Measurements from ENCODE around the gene FCF1.
"Not testable (repeated sequence)": the region's sequence is repeated elsewhere in the genome, so short reads cannot be mapped to it uniquely, and the experiment has no call there.

FCF1 gene

GRCh38 chr14:74702293-74702692 is 10.7 kb upstream of the FCF1 start:
- no peak for DNase-seq

DNA sequence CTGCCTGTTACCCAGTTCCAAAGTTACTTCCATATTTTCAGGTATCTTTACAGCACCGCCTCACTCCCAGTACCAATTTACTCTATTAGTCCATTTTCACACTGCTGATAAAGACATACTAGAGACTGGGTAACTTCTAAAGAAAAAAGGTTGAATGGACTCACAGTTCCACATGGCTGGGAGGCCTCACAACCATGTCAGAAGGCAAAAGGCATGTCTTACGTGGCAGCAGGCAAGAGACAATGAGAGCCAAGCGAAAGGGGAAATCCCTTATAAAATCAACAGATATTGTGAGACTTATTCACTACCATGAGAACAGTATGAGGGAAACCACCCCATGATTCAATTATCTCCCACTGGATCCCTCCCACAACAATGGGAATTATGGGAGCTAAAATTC is 9.9 kb upstream of the FCF1 start:
- no peak for DNase-seq

DNA sequence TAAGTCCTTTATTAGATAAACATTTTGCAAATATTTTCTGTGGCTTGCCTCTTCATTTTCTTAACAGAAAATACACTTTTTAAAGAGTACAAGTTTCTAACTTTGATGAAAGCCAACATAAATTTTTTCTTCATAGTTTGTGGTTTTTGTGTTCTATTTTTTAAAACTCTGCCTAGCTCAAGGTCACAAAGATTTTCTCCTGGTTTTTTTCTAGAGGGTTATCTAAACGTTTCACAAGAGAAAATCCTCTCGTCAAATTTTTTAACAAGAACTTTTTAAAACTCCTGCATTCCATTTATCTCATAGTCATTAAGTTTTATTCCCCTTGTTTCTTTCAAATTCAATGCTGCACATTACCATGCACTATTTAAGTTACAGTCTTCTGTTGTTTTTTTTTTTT is 8.3 kb upstream of the FCF1 start:
- no peak for DNase-seq

DNA sequence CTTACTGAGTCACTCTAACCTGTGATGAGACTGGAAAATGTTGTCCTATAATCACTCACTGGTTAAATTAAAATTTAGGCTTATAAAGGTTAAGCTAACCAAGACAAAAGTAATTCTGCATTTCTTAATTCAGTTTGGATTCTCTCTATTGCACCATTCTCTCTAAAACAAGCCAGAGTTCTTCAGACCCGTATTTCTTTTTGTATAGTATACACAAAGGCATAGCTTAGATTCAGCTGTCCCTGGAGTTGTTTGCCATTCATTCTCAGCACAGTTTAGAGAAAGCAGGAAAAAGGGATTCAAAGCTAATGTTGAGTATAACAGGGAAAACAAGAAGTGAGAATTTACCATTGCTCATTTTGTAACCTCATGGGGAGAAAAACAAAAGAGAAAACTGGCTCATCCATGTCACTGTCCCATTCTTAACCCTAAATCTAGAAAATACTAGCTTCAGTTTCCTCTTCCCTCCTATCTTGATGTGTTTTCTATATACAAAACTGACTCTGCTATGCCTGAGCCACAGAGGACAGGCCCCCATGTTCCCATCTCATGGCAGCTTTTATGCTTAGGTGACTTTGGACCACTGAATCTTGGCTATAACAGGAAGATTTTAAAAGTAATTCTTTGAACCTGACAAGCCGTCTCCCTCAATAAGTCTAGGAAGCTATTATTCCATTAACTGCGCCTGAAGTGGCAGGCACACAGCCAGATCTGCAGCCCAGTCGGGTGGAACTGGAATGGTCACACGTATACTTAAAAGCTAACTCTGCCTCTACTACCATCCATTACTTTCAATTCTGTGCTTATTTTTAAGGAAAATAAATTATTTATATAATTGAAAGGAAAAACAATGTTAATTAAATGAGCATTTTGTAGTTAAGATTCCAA is 7.1 kb upstream of the FCF1 start:
- DNase-seq = no peak

GRCh38 chr14:74710480-74710879 is 2.5 kb upstream of the FCF1 start:
- no peak for DNase-seq

DNA sequence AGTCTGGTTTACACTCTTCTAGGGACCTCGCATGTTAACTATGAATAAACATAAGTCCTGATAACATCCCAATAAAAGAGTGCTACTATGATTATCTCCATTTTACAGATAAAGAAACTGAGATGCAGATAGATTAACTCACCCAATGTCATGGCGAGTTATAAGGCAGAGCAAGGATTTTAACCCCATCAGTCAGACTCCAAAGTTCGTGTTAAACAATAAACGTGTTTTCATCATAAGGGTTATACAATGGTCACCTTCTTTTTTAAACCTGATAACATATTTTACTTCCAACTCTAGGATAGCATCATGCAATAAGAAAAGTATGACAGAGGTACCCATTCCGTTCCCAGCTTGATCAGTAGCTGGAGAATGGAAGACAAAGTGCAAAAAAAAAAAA is 1.3 kb upstream of the FCF1 start:
- DNase-seq = no peak

GRCh38 chr14:74713395-74713735 is 421 bp downstream of the FCF1 start:
- DNase-seq = no peak

GRCh38 chr14:74720526-74720925 is 7.6 kb downstream of the FCF1 start:
- no peak for DNase-seq

GRCh38 chr14:74723134-74723533 is 10.2 kb downstream of the FCF1 start:
- no peak for DNase-seq

GRCh38 chr14:74732387-74732786 is 19.4 kb downstream of the FCF1 start:
- no peak for DNase-seq

- DNase-seq = no peak
These were observed 20.3 kb downstream of the FCF1 start for GRCh38 chr14:74733221-74733620.

GRCh38 chr14:74735125-74735524 is 22.2 kb downstream of the FCF1 start:
- no peak for DNase-seq

DNA sequence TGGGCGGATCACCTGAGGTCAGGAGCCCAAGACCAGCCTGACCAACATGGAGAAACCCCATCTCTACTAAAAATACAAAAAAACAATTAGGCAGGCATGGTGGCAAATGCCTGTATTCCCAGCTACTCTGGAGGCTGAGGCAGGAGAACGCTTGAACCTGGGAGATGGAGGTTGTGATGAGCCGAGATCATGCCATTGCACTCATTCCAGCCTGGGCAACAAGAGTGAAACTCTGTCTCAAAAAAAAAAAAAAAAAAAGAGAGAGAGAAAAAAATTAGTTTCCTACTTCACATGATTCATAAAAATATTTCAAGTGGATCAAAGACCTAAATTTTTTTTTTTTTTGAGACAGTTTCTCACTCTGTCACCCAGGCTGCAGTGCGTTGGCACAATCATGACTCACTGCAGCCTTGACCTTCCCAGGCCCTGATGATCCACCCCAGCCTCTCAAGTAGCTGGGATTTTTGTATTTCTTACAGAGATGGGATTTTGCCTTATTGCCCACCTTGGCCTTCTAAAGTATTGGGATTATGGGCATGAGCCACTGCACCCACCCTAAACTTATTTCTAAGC is 24.9 kb downstream of the FCF1 start:
- DNase-seq = no peak

GRCh38 chr14:74739293-74740030 is 26.5 kb downstream of the FCF1 start:
- DNase-seq = no peak

DNA sequence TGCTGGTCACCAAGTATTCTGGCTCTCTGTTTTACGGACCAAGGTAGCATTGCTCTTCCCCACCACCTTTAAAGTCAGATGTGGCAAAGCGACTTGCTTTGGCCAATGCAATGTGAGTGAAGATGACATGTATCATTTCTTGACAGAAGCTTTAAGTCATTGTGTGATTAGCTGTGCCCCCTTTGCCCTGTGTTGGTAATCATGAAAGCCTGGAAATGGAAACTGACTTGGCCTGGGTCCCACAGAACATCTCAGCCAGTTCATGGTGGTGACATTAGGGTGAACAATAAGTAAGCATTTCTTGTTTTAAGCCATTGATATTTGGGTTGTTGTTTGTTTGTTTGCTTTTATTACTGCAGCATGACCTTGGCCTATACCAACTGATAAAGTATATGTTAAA is 34.3 kb downstream of the FCF1 start:
- DNase-seq = no peak

DNA sequence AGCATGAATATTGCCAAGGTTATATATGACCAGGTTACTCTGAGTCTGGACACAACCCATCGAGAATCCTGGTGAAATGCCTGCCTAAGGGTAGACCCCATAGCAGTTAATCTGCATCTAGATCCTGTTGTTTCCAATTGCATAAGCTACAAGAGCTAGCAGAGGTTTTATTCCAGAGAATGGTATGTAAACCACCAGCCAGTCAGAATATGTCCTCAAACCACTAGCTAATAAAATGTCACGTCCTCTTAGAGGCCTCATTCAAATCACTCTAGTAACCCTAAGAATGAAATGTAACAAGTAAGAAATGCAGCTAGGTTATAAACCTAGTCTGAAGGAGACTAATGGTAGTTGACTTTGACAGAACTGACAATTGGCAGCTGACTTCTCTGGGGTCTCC is 41.2 kb downstream of the FCF1 start:
- no peak for DNase-seq

DNA sequence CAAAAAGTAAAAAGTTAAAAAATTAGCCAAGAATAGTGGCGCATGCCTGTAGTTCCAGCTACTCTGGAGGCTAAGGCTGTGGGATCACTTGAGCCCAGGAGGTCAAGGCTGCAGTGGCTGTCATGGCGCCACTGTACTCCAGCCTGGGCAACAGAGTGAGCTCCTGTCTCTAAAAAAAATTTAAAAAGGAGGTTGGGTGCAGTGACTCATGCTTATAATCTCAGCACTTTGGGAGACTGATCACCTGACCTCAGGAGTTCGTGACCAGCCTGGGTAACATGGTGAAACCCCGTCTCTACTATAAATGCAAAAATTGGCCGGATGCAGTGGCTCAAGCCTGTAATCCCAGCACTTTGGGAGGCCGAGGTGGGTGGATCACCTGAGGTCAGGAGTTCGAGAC is 42.0 kb downstream of the FCF1 start:
- no peak for DNase-seq

GRCh38 chr14:74756326-74756725 is 43.4 kb downstream of the FCF1 start:
- no peak for DNase-seq

DNA sequence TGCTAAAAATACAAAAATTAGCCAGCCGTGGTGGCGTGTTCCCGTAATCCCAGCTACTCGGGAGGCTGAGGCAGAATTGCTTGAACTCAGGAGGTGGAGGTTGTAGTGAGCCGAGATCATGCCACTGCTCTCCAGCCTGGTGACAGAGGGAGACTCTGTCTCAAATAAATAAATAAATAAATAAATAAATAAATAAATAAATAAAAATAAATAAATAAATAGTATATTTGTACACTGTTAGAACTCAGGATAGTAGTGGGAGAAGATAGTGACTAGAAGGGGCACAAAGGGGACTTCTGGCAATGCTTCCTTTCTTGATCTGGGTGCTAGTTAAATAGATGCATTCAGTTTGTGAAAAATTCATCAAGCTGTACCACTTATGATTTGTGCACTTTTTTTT is 45.6 kb downstream of the FCF1 start:
- DNase-seq = not testable (repeated sequence)

DNA sequence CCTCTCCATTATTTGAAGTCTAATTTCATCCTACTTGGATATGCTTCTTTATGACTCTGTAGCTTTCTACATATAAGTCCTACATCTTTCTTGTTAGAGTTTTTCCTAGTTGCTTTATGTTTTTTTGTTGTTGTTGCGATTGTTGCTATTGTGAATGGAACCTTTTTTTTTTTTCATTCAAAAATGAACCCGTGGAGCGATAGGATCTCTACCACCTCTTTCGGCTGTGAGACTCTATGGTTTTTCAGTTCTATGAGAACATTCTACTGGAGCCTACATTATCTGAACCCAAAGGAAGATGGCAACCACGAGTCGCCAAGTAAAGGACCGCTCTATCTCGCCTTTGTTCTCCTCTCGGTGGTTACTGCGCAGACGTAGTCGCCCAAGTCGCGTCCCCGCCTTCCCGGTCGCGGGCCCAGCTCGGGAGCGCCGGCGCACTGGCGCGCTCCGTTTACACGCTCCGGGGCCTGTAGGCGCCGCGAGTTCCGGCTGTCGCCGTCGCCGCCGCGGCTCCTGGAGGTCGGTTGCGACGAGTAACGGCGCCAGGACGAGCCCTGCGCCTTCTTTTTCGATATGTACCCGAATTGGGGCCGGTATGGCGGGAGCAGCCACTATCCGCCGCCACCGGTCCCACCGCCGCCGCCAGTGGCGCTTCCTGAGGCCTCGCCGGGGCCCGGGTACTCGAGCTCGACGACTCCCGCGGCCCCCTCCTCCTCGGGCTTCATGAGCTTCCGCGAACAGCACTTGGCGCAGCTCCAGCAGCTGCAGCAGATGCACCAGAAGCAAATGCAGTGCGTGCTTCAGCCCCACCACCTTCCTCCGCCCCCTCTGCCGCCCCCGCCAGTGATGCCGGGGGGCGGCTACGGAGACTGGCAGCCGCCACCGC is 50.2 kb downstream of the FCF1 start, which contains the start of gene YLPM1:
YLPM1 (plus strand) TSS at position 400 of the 886 bp plus-strand sequence; CDS start at position 574, 174 bp downstream.
- DNase-seq = peak; percentile 97

DNA sequence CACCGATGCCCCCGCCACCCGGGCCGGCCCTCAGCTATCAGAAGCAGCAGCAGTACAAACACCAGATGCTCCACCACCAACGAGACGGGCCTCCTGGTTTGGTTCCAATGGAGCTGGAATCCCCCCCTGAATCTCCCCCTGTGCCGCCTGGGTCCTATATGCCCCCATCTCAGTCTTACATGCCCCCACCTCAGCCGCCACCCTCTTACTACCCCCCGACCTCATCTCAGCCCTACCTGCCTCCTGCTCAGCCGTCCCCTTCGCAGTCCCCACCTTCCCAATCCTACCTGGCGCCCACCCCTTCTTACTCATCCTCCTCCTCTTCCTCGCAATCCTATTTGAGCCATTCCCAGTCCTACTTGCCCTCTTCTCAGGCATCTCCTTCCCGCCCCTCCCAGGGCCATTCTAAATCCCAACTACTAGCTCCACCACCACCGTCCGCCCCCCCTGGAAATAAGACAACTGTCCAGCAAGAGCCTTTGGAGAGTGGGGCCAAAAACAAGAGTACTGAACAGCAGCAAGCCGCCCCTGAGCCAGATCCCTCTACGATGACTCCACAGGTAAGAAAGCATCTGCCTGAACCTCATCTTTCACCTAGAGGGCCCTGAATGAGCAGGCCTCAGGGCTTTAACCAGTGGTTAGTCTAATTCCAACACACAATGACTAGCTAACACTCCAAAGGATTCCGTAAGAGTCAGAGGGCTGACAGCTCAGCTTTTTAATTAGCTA is 51.0 kb downstream of the FCF1 start:
- DNase-seq = peak; percentile 30

DNA sequence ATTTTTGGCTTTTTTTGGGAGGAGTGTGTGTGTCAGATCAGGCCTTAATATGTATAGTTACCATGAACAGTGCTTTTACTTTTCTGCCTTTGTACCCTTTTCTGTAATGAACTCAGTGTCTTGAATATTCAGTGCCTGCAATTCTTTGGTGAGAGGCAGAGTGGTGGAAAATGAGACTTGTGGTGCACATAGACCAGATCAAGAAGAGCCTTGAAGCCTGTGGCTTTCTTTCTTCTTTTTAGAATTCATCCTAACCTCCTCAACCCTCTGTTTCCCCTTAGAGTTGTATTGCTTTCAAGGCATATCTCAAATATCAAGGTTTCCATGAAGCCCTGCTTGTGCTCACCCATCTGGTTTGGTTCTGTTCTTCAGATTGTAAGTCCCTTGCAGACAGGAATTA is 52.8 kb downstream of the FCF1 start:
- DNase-seq = peak; percentile 6

All from activated CD4-positive, alpha-beta T cell treated with anti-CD3 and anti-CD28 coated beads, Interleukin-2, amount 50 U/mL, for 16 hours (primary cell).